HG03139 (cell line): ENCODE results near the gene PRSS12.
"Not testable (repeated sequence)": the region's sequence is repeated elsewhere in the genome, so short reads cannot be mapped to it uniquely, and the experiment has no call there.

ENCODE experiments used
- ATAC-seq: cut with Tn5 transposase; IDR thresholded peaks from one replicate; pipeline ENCODE4 v1.9.1; 2021; ENCODE audit not compliant: unreplicated experiment

The PRSS12 gene, protein sequence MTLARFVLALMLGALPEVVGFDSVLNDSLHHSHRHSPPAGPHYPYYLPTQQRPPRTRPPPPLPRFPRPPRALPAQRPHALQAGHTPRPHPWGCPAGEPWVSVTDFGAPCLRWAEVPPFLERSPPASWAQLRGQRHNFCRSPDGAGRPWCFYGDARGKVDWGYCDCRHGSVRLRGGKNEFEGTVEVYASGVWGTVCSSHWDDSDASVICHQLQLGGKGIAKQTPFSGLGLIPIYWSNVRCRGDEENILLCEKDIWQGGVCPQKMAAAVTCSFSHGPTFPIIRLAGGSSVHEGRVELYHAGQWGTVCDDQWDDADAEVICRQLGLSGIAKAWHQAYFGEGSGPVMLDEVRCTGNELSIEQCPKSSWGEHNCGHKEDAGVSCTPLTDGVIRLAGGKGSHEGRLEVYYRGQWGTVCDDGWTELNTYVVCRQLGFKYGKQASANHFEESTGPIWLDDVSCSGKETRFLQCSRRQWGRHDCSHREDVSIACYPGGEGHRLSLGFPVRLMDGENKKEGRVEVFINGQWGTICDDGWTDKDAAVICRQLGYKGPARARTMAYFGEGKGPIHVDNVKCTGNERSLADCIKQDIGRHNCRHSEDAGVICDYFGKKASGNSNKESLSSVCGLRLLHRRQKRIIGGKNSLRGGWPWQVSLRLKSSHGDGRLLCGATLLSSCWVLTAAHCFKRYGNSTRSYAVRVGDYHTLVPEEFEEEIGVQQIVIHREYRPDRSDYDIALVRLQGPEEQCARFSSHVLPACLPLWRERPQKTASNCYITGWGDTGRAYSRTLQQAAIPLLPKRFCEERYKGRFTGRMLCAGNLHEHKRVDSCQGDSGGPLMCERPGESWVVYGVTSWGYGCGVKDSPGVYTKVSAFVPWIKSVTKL

DNA sequence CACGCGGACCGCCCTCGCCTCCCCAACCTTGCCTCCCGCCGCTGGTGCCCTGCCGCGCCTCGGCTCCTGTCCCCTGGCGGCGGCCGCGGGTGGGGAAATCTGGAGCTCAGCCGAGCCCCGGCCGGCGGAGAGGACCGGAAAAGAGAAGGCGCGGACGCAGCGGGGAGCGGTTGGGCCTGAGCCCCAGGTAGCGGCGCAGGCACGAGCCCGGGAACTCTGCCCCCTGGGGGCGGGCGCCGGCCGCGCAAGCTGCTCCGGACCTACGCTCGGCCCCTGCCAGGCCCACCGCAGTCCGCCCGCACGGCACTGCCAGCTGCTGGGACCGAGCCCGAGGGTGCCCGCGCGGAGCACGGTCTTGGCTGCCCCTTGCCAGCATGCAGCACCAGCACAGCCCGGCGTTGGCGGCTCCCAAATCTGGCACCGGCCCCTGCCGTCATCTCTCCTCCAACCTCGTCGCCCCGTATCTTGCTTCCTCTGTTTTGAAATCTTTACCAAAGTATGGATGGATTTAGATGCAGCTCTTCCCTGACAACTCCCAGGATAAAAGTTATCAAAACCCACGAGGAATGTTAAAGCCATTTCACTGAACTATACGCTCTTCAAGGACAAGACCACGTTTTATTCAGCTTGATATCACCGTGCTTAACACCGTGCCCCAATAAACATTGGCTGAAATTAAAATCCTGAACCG lies at the start of gene PRSS12:
Gene PRSS12 (minus strand): TSS at position 161 of the 691 bp plus-strand sequence. CDS start 283 bp downstream, outside the sequence.
- peak; percentile 99 for ATAC-seq

- no peak for ATAC-seq
Measured at GRCh38 chr4:118400356-118400755, 47.6 kb upstream of the PRSS12 start.

GRCh38 chr4:118399883-118400282 lies 47.1 kb upstream of the PRSS12 start:
- ATAC-seq, result not testable (repeated sequence)

DNA sequence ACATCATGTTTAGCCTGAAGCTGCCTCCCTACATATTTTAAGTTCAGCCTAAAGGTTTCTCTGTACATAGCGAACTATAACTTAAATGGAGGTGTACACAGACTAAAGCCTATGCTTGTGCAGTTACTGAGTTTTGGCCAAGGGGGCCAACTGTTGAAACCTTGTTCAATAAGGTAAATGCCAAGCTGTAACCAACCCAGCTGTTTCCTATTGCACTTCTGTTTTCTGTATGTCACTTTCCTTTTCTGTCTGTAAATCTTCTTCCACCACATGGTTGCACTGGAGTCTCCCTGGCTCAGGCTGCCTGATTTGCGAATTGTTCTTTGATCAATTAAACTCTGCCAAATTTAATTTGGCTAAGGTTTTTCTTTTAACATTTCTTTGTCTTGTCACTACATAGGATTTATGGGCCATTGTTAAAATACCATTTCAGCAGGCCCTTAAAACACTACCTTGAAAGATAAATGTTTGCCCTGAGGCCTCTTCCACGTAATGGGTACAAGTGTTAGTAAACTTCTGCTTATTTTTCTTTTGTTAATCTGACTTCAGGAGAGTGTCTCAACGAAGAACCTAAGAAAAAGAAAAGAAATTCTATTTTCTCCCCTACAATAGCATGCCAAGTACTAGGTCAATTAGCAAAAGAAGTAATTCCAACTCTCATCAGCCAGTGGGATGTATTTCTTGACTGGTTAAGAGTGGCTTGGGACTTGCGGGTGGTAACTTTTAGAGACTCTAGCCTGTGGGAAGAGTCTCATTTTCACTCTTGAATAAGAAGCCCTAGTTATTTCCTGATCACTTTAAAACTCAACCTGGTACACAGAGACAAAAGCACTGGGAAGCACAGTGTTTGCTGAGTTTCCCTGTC lies 45.7 kb upstream of the PRSS12 start:
- ATAC-seq, result peak; percentile 83

DNA sequence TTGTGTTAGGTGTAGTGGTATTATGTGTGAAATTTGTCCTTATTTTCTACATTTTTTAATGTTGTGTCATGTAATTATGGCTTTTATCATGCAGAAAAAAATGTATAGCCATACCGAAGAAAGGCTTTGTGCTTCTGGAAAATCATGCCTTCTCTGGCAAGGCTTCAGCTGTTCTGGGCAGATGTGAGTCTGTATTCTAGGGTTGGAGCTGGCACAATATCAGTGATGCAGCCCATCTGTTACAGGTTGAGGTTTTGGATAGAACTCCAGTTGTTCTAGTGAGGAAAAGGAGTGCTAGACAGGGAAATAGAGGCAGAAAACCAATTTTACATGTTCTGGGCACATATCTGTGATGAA lies 44.8 kb upstream of the PRSS12 start:
- no peak for ATAC-seq

DNA sequence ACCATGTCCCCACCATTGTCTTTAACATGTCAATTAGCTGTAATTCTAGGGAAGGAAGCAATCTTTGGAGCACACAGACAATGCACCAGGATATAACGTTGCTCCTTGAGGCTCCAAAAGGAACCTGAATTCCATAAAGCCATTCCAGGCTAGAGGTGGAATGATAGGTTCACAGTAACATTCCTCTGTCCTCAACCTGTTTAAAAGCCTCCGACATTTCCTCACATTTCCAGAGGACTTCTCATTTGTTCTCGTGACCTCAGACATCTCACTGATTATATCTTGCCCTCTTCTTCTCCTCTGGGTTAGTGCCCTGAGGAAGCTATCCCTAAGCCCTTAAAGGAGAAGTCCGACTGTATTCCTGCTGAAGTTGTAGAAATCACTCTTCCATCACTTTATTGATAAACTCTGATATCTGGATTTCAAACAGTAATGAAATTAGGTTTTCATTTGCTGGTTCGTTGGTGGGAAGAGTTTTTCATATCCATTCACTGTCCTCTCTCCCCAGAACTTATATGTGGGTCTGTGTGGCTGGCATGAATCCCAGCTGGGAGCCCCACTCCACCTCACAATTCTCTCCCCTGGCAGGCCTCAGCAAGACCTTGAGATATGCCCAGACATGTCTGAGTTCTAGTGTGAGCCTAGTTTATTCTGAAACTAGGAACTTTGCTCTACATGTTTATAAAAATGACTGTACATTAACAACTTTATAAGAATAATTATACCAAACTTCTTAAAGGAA lies 44.2 kb upstream of the PRSS12 start:
- no peak for ATAC-seq

- no peak for ATAC-seq
Measured at GRCh38 chr4:118395057-118395644, 42.3 kb upstream of the PRSS12 start.

GRCh38 chr4:118392509-118392908 lies 39.7 kb upstream of the PRSS12 start:
- ATAC-seq, result not testable (repeated sequence)

DNA sequence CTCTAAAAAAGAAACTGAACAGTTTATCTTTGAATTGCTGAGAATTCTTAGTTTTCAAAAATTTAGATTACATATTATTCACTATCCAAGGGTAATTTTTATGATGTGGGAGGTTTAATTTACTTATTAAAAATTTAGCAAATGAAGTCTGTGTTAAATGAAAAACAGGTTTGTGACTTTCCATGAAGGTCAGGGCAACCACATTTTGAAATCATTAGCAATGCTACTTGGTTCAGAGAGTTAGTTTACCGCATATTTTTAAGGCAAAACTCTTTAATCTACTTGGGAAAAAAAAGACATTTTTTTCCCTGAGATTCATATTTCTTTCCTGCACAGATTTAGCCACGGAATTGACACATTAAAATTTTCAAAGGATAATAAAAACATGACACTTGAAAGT lies 37.3 kb upstream of the PRSS12 start:
- no peak for ATAC-seq

DNA sequence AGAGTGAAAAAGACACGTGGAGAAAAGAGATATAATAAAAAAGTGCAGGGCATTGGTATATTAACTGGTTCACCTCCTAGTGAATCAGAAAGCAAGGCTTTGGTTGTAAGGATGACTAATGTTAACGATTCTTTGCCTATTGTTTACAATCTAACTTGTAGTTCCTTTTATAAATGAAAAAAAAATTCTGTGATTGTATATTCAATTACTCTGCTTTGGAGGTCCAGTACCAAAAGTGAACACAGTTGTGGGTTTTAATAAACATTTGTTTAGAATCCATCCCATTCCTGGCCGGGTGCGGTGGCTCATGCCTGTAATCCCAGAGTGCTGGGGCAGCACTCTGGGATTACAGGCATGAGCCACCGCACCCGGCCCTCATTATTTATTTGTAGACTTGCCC lies 36.9 kb upstream of the PRSS12 start:
- no peak for ATAC-seq

- no peak for ATAC-seq
Measured at GRCh38 chr4:118388606-118389005, 35.8 kb upstream of the PRSS12 start.

DNA sequence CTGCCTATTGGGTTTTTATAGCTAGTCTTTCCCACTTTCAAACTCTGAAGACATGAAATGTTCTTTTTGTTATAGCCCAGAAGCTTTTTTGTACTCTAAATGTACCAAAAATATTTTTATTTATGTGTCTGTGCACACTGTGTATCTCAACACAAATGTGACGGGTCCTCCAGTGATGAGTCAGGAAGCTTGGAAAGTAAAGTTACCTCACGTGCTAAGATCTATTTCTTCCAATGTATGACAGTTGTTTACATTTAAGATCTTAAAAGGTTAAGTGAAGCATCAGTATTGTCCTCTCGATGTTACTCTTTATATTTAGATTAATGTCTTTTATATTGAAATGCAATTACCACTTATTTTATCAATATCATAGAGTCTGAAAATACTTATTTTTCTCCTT lies 29.1 kb upstream of the PRSS12 start:
- no peak for ATAC-seq

DNA sequence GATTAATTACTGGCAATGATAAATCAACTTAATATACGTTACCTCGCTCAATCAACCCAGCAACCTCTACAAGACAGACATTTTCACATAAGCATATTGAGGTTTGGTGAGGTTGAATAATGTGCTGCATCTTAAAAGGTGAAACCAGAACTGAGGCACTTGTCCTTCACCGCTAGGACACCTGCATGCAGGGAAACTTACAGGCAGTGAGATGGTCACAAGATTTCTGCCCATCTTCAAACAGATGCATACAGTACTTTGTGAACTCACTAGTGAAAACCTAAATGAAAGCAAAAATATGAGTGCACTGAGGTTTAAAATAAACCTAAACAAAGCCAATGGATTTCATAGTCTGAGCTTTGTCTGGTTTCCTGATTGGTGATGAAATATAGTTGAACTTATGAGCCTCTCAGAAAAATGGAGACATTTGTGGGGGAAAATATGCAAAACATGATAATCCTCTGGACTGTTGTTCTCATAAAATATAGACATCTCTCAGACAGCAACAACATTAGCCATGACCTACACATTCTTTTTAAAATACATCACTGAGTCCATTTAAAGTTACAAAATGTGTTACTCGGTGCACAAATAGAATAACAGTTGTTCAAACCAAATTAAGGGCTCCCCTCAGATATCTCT lies 20.9 kb upstream of the PRSS12 start:
- no peak for ATAC-seq

DNA sequence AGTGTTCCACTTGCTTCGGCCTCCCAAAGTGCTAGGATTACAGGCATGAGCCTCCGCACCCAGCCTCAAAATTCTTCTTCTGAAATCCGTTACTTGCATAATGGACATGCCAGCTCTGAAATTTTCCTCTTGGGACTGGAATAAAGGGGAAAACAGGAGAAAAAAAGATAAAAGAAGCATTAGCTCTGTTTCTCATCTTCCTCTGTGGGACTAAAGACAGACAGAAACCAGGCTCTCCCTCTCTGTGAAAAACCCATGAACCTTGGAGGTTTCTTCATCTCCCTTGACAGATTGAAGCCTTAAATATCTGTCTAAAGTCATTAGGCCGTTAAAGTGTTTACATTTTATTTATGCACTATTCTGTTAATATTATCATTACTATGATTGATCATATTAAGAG lies 19.4 kb upstream of the PRSS12 start:
- no peak for ATAC-seq

DNA sequence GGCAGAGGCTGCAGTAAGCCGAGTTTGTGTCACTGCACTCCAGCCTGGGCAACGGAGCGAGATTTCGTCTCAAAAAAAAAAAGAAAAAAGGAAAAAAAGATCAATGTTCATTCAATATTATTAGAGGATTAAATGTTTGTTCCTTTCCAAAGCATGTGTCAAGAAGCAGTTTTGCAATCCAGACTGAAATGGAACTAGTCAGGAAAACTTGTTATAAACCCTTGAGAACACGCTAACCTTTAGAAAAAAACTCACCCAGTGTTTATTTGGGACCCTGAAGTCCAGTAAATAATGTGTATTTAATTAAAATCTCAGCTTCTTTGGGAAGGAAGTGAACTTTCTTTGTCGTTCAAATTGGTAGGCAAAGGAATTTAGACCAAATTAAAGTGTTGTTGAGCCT lies 16.4 kb upstream of the PRSS12 start:
- no peak for ATAC-seq

GRCh38 chr4:118367872-118368271 lies 15.1 kb upstream of the PRSS12 start:
- no peak for ATAC-seq

- ATAC-seq, result no peak
Measured at GRCh38 chr4:118367361-118367760, 14.6 kb upstream of the PRSS12 start.

DNA sequence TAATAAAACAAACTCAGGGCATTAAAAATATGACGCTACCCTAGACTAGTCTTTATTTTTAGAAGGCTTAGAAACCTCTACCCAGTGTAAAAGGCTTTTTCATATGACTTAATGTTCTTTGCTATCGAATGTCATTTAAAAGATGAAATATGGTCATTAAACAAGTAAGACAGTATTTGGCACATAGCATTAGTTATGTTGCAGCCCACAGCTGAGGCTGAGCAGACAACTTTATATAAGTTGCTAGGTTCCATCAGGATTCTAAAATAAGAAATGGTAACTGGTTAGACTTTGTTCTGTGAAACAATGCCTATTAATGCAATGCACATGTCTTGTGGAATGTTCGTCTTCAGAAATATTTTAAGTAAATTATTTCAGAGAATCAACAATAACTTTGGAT lies 10.4 kb upstream of the PRSS12 start:
- no peak for ATAC-seq

- no peak for ATAC-seq
Measured at GRCh38 chr4:118361192-118361591, 8.4 kb upstream of the PRSS12 start.
